ENCODE results near the gene MEDAG.
A peak's percentile ranks its signal among the peaks of the same experiment; 100 is the strongest.
"Not testable (repeated sequence)": the region's sequence is repeated elsewhere in the genome, so short reads cannot be mapped to it uniquely, and the experiment has no call there.

MEDAG gene

DNA sequence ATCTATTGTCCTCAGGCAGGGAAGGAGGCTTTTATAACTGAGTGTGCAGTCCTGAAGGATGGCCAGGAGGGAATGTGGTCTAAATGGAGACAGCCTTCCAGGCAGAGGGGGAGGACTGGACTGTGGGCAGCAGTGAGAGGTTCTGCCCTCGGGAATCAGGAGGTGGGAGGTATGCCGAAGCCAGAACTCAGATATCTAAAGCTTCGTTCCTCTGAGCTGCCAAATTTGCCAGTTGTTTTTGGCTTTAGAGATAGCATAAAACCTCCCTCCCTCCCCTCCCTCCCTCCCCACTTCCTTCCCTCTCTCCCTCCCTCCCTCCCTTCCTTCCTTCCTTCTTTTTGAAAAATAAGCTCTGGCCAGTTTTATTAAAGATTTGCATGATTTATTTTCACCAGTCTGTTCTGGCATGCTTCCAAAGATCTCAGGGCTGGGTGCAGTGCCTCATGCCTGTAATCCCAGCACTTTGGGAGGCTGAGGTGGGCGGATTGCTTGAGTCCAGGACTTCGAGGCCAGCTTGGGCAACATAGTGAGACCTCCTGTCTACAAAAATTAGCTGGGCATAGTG, 2.4 kb downstream of the MEDAG start:
- Mint-ChIP-seq H3K4me3 (no peak overlapping the region), H3K27ac (no peak overlapping the region), H3K36me3 (ENCODE audit: low read depth) (no peaks in the 10 kb centered on the region), H3K27me3 (peaks cover 63% of the 10 kb centered on the region), H3K9me3 (no peaks in the 10 kb centered on the region), H3K4me1 (ENCODE audit: low read depth) (no peaks in the 10 kb centered on the region)

DNA sequence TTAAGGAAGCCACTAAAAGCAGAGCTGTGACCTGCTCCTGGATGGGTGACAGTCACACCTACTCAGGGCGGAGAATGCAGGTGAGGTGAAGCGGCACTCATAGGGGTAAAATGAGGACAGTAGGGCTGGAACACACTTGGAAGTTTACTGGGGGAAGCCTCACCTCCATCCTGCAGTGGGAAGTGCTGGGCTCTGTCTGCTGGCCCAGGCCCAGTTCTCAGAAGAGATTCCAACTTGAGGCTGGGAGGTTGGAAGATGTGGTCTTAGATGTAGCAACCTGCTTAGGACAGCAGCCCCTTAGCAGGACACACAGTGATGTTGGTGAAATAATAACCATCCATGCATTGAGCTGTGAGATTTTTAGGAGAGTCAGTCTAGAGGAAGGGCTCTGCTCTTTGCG, 4.6 kb downstream of the MEDAG start:
- Mint-ChIP-seq H3K27me3 (peaks cover 49% of the 10 kb centered on the region), H3K9me3 (no peaks in the 10 kb centered on the region), H3K4me1 (ENCODE audit: low read depth) (no peaks in the 10 kb centered on the region), H3K27ac (no peak overlapping the region), H3K36me3 (ENCODE audit: low read depth) (no peaks in the 10 kb centered on the region), H3K4me3 (no peak overlapping the region)

DNA sequence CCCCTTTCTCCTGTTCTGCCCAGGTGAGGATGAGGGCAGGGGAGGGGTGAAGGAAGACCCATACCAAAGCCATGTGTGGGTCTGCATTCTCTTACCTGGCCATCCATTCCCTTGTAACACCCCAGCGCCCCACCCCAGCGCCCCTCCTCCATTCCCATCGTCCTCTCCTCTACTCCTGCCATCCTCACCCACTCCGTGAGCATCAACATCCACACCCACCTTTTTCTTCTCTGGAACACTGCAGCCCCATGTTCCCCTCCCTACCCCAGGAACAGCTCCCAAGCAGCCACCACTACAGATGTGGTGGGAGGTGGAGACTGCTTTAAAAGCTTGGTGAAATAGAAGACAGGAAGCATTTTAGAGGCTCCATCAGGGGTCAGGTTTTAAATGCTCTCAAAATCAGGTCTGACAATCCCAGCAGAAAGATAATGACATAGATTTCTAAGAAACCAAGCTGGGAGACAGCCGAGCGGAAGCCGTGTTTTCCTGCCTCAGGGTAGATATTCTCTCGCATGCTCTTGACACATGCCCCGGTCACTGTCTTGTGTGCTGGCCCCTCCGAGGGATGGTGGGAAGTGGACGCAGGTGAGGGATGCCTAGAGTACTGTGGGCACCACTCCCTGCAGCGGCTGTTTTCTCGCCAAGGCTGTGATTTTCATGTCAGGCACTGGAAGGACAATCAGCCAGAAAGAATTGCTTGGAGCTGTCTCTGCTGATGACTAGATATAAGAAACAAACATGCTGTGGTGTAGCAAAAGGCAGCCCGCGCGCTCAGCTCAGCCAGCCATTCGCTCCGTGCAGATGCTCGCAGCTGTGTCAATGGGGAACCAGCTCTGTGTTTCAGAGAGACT, 9.8 kb downstream of the MEDAG start:
- no peak overlapping the region for H3K27ac Mint-ChIP-seq
- no peaks in the 10 kb centered on the region for H3K36me3 Mint-ChIP-seq (ENCODE audit: low read depth)
- H3K27me3 Mint-ChIP-seq = peaks cover 42% of the 10 kb centered on the region
- no peaks in the 10 kb centered on the region for H3K4me1 Mint-ChIP-seq (ENCODE audit: low read depth)
- no peaks in the 10 kb centered on the region for H3K9me3 Mint-ChIP-seq
- no peak overlapping the region for H3K4me3 Mint-ChIP-seq

DNA sequence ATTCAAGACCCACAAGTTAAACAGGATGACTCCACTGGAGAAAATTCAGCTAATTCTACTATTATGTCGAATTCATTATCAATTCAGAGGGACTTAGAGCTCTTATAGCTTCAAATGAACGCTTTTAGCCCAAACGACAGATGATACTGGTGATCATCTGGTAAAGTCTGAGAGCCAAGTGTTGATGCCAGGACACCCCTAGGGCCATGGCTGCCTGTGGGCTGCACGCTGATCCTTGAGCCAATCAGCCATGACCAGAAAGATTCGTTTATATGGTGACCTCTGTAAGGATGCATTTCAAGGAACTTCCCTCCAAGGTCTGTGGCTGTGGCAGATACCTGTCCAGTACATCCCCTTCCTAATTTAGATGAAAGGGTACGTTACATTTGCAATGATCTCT, 10.9 kb downstream of the MEDAG start:
- H3K4me3 Mint-ChIP-seq = no peak overlapping the region
- H3K27me3 Mint-ChIP-seq = peaks cover 42% of the 10 kb centered on the region
- no peaks in the 10 kb centered on the region for H3K9me3 Mint-ChIP-seq
- H3K4me1 Mint-ChIP-seq (ENCODE audit: low read depth) = no peaks in the 10 kb centered on the region
- H3K27ac Mint-ChIP-seq = no peak overlapping the region
- H3K36me3 Mint-ChIP-seq (ENCODE audit: low read depth) = no peaks in the 10 kb centered on the region

DNA sequence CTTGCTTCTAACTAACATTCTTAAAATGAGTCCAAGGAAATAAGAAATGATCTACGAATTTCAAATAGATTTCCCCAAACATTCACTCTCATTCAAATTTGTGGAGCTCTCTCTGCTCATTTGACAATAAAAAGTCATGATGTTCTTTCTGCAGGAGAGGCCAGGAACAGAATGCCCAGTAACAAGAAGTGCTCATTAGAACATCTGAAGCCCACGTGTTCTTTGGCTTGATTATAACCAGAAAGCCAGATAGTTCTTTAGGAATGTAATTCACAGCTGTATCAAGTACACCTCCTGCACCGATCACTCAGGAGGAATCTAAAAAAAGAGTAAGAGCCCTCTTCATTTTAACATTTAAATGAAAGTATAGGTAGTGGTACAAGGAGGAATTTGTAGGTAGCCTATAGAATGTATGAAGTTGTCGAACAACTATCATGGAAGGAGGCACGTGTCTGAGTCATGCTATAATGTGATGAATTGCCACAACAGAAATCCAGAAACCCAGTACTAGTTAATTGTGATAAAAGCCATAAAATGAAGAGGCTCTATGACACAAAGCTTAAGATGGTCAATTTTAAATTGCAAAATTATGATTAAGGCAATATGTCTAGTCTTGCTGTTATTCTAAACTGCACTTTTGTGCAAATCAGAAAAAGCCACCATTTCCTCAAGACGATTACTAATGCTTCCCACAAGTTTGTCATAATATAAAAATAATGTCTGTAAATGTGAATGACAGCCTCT, 12.8 kb downstream of the MEDAG start:
- Mint-ChIP-seq H3K27ac (no peak overlapping the region), H3K36me3 (ENCODE audit: low read depth) (no peaks in the 10 kb centered on the region), H3K9me3 (no peaks in the 10 kb centered on the region), H3K4me1 (ENCODE audit: low read depth) (no peaks in the 10 kb centered on the region), H3K27me3 (peaks cover 48% of the 10 kb centered on the region), H3K4me3 (no peak overlapping the region)

DNA sequence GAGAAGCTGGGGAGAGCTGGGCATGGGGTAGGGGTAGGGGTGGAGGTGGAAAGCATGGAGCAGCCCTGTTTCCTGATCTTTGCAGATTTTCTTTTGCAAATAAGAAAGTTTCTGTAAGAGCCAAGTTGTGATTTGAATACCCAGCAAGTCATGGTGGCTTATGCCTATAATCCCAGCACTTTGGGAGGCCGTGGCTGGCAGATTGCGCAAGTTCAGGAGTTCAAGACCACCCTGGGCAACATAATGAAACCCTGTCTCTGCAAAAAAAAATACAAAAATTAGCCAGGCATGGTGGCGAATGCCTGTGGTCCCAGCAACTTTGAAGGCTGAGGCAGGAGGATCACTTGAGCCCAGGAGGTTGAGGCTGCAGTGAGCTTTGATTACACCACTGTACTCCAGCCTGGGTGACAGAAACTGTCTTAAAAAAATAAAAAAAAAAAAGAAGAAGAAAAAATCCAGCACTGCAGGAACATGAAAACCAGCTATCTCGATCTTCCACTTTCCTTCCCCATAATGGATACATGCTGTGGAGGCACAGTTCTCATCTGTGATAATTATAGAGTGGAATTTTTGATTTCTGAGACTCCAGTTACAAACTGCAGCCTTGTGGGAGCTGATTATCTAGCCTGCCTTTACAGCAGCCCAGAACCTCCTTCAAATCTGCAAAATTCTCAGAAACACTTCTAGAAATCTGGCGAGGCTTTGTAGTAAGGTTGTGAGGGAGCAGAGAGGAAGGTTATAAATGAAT, 14.3 kb downstream of the MEDAG start:
- H3K9me3 Mint-ChIP-seq = no peaks in the 10 kb centered on the region
- no peaks in the 10 kb centered on the region for H3K36me3 Mint-ChIP-seq (ENCODE audit: low read depth)
- H3K27ac Mint-ChIP-seq = no peak overlapping the region
- peaks cover 46% of the 10 kb centered on the region for H3K27me3 Mint-ChIP-seq
- no peak overlapping the region for H3K4me3 Mint-ChIP-seq
- H3K4me1 Mint-ChIP-seq (ENCODE audit: low read depth) = peaks cover 5% of the 10 kb centered on the region

DNA sequence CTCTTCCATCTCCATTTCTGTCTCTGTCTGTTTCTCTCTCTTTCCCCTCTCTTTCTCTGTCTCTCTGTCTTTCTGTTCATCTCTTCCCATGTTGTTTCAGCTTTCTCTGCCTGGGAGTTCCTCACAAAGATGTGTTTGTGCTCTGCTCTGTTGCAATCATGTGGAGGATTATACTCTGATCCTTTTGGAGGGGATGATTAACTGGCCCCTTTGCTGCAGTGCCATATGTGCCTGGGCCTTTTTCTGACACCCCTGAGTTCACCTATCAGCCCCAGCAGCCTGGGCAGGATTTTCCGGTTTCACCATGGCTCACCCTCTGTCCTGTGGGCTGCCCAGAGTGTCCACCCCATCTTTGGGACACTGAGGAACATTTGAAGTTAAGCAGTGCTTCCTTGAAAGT, 17.3 kb downstream of the MEDAG start:
- H3K4me3 Mint-ChIP-seq = no peak overlapping the region
- no peaks in the 10 kb centered on the region for H3K36me3 Mint-ChIP-seq (ENCODE audit: low read depth)
- H3K27ac Mint-ChIP-seq = no peak overlapping the region
- H3K27me3 Mint-ChIP-seq = peaks cover 45% of the 10 kb centered on the region
- H3K4me1 Mint-ChIP-seq (ENCODE audit: low read depth) = peaks cover 29% of the 10 kb centered on the region
- no peaks in the 10 kb centered on the region for H3K9me3 Mint-ChIP-seq

DNA sequence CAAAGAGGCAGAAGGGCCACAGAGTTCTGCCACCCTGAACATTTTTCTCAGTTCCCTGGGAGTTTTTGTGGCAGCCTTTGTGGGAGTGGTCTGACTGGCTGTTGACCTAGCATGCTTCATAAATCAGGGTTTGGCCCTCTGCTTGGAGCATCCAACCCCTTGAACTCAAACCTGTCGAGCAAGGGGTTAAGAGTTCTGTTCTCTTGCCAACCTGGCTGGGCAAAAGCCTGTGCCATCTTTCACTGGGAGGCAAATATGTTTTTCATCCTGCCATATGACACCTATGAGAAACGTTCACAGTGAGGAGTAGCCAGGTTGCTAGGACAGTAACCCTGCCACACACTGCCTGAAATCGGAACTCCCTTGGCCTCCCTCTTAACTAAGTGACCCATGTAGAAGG, 18.6 kb downstream of the MEDAG start:
- Mint-ChIP-seq H3K4me1 (ENCODE audit: low read depth) (peaks cover 29% of the 10 kb centered on the region), H3K36me3 (ENCODE audit: low read depth) (no peaks in the 10 kb centered on the region), H3K27me3 (peaks cover 47% of the 10 kb centered on the region), H3K4me3 (no peak overlapping the region), H3K9me3 (no peaks in the 10 kb centered on the region), H3K27ac (no peak overlapping the region)

DNA sequence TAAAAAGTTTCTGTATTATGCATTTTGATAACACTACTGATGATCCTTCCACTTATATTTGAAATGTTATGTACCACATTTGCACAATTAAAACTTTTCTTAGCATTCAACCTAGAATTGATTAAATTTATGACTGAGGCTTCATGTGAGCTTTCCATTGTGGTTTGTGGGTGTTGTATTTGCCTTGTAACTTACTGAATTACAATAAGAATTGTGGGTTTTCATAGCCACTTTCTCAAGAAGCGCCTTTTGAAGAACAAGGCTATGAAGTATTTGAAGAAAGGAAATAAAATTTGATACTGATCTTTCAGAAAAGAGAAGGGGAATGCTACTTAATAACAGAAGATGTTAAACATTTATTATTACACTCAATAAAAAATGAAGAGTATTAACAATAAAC, 19.4 kb downstream of the MEDAG start:
- H3K36me3 Mint-ChIP-seq (ENCODE audit: low read depth) = no peaks in the 10 kb centered on the region
- H3K4me1 Mint-ChIP-seq (ENCODE audit: low read depth) = peaks cover 29% of the 10 kb centered on the region
- H3K27me3 Mint-ChIP-seq = peaks cover 51% of the 10 kb centered on the region
- no peaks in the 10 kb centered on the region for H3K9me3 Mint-ChIP-seq
- H3K4me3 Mint-ChIP-seq = no peak overlapping the region
- H3K27ac Mint-ChIP-seq = no peak overlapping the region

DNA sequence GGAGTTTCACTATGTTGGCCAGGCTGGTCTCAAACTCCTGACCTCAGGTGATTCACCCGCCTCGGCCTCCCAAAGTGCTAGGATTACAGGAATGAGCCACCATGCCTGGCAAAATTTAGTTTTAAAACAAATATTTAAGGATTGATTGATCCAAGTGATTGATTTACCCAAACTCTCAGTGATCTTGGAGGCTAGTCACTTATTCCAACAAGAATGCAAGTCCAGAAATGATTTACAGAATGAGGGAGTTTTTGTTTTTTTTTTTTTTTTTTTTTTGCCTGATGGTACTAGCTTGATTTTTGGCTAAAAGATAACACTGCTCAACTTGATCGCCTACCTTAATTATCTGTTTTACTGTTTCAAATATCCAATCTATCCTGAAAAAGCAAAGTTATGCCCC, 20.7 kb downstream of the MEDAG start:
- Mint-ChIP-seq H3K9me3 (no peaks in the 10 kb centered on the region), H3K4me3 (no peak overlapping the region), H3K4me1 (ENCODE audit: low read depth) (peaks cover 29% of the 10 kb centered on the region), H3K27ac (peak overlapping the region; percentile 61), H3K27me3 (peaks cover 50% of the 10 kb centered on the region), H3K36me3 (ENCODE audit: low read depth) (no peaks in the 10 kb centered on the region)

DNA sequence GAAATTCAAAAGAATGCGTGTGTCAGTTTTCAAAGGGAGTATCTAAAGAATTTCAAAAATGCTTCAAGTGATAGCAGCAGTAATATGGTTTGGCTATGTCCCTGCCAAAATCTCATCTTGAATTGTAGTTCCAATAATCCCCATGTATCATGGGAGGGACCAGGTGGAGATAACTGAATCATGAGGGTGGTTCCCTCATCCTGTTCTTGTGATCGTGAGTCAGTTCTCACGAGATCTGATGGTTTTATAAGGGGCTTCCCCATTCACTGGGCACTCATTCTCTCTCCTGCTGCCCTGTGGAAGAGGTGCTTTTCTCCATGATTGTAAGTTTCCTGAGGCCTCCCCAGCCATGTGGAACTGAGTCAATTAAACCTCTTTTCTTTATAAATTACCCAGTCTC, 21.1 kb downstream of the MEDAG start:
- not testable (repeated sequence) for H3K4me3 Mint-ChIP-seq; H3K36me3 Mint-ChIP-seq (ENCODE audit: low read depth); H3K9me3 Mint-ChIP-seq
- Mint-ChIP-seq H3K4me1 (ENCODE audit: low read depth) (peaks cover 29% of the 10 kb centered on the region), H3K27me3 (peaks cover 55% of the 10 kb centered on the region), H3K27ac (peak overlapping the region; percentile 61)

DNA sequence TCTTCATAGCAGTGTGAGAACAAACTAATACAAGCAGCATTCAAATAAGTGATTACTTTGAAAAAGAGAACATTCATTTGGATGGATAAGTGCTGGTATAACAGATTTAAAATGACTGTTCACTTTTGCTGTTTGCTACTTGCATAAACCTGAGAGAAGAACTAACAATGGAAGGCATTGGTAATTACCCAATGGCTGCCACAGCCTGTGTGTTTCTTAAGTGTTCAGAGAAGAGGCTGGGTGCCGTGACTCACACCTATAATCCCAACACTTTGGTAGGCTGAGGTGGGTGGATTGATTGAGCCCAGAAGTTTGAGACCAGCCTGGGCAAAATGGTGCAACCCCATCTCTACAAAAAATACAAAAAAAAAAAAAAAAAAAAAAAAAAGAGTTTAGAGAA, 21.5 kb downstream of the MEDAG start:
- Mint-ChIP-seq H3K4me3 (no peak overlapping the region), H3K27me3 (peaks cover 56% of the 10 kb centered on the region), H3K9me3 (no peaks in the 10 kb centered on the region), H3K36me3 (ENCODE audit: low read depth) (no peaks in the 10 kb centered on the region), H3K4me1 (ENCODE audit: low read depth) (peaks cover 29% of the 10 kb centered on the region), H3K27ac (peak overlapping the region; percentile 61)

DNA sequence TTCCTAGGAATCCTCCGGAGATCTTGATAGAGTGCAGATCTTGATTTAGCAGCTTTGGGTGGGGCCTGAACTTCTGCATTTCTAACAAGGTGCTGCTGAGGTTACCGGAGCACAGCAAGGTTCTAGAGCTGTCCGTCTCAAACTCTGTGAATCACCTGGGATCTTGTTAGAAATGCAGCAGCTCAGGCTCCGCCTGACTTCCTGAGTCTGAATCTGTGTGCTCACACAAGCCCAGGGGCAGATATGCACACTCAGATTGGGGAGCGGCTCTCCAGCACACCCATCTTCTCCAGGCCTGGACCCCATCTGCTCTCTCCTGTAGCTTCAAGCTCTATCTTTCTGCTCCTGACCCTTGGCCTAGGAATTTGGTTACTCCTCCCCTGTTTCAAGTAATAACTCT, 22.9 kb downstream of the MEDAG start:
- Mint-ChIP-seq H3K27ac (no peak overlapping the region), H3K27me3 (peaks cover 62% of the 10 kb centered on the region), H3K36me3 (ENCODE audit: low read depth) (no peaks in the 10 kb centered on the region)

DNA sequence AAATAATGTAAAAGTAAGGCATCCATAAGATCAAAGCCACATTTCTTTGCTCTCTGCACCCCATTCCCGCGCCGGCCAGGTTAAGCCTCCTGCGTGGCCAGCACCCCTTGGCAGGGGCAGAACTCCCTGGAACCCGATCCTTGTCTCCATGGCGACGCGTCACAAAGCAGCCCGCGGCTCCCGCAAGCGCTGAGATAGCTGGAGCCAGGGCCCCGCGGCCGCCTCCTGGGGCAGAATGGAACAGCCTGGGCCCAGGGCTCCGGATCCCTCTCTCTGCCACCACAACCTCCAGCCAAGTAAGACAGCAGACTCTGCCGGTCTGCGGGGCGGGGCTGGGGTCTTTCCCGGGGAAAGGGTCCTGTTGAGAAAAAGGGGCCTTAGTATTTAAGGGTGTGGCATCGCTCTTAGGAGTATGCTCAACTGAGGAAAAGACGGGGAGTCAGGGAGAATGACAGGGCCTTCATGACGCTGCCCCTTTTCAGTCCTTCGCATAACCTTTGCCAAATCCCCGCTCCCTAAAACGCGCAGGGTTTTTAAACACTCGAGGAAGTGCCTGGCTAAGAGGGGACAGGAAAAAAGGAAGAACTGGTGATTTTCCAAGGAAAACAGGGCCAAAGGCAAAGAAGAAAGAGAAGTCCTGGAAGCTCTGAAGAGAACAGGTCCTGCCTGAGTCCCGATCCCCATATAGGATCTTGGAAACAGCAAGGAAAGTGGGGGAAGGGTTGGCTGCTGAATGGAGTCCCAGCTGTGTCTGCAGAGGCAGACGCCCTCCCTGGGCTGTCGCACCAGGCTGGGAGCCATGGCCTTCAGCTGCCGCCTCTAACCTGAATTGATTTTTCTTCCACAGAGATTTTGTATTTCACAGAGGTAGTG, 26.6 kb downstream of the MEDAG start, which contains the start of gene TEX26:
Gene TEX26, plus strand, starts transcription at position 176 of the 873 bp plus-strand sequence. Its CDS starts 60 bp downstream, at position 236.
- no peak within 1 kb of the TSS for H3K27ac Mint-ChIP-seq
- H3K4me1 Mint-ChIP-seq (ENCODE audit: low read depth) = peaks cover 3% of the 10 kb centered on the region
- H3K36me3 Mint-ChIP-seq (ENCODE audit: low read depth) = no peaks in the 10 kb centered on the region
- H3K4me3 Mint-ChIP-seq = no peak within 1 kb of the TSS
- peaks cover 65% of the 10 kb centered on the region for H3K27me3 Mint-ChIP-seq
- peaks cover 6% of the 10 kb centered on the region for H3K9me3 Mint-ChIP-seq

More for the DNA sequence above, 22.9 kb downstream of the MEDAG start:
- Mint-ChIP-seq H3K9me3 (no peaks in the 10 kb centered on the region), H3K4me1 (ENCODE audit: low read depth) (peaks cover 29% of the 10 kb centered on the region), H3K4me3 (no peak overlapping the region)

Data from stimulated activated naive CD8-positive, alpha-beta T cell treated with anti-CD3 and anti-CD28 coated beads, Interleukin-15, Interleukin-2, amounts not matched to agents 100 ng/mL and 50 ng/mL, for 24 hours (primary cell).